ENCODE measurements around the gene XYLT1.
A peak's percentile ranks its signal among the peaks of the same experiment; 100 is the strongest.

XYLT1 gene

DNA sequence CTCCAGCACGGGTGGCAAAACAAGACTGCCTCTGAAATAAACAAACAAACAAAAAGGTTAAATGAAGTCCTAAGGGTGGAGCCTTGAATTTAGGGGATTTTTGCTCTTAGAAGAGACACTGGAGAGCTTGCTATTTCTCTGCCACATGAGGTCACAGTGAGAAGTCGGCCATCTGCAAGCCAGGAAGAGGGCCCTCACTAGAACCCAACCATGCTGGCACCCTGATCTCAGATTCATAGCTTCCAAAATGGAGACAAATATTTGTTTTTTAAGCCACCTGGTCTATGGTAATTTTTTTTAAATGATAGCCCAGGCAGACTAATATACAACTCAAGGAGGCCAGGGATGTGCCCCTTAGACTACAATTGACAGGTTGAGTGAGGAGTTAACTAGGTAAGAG lies 255.5 kb downstream of the XYLT1 start:
- no peak for DNase-seq

DNA sequence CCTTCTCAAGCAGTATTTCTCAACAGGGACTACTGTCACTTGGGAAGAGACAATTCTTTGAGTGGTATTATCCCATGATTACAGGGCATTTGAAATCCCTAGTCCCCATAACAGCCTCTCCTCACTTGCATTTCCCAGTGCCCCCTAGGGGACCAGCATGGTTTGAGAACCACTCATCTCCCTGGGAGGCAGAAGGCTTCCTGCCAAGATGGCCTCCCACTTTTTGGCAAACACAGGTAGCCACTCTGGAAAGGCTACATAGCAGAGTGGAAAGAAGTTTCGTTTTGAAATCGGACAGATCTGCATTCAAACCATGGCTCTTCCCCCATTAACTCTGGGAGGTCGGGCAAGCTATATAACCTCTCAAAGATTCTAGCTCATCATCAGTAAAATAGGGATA lies 256.8 kb downstream of the XYLT1 start:
- no peak for DNase-seq

DNA sequence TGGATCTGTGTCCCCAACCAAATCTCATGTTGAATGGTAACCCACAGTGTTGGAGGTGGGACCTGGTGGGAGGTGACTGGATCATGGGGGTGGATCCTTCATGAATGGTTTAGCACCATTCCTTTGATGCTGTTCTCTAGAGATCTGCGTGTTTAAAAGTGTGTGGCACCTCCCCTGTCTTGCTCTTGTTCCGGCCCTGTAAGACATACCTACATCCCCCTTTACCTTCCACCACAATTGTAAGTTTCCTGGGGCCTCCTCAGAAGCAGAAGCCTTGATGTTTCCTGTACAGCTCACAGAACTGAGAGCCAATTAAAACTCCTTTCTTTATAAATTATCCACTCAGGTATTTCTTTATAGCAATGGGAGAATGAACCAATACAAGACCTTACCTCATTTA lies 257.7 kb downstream of the XYLT1 start:
- no peak for DNase-seq

DNA sequence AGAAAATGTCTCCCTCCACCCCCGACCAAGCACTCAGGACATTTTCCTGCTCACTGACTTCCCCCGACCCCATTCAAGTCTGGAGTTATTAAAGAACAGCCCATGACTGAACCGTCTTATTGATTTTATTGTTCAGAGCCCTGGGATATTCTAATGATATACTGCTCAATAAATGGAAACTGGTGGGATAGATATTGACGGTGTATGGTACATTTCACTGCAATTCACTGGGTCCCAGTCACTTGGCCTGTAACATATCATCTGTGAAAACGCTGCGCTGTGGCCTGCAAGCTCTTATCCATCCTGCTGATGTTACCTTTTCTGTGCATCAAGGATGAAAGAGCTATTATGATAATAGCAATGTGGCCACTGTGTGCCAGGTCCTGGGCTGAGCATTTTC lies 258.2 kb downstream of the XYLT1 start:
- DNase-seq, result no peak

DNA sequence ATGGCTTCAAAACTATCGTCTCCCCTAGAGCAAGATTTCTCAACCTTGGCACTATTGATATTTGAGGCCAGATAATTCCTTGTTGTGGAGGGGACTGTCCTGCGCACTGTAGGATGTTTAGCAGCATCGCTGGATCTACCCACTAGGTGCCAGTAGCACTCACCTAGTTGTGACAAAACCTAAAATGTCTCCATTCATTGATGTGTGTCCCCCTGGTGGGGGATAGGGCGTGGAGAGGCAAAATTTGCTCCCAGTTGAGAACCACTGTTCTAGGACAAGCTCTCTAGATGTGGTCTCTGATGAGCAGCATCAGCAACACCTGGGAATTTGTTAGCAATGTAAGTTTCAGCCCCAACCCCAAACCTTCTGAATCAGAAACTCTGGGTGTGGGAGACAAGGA lies 259.0 kb downstream of the XYLT1 start:
- no peak for DNase-seq

DNA sequence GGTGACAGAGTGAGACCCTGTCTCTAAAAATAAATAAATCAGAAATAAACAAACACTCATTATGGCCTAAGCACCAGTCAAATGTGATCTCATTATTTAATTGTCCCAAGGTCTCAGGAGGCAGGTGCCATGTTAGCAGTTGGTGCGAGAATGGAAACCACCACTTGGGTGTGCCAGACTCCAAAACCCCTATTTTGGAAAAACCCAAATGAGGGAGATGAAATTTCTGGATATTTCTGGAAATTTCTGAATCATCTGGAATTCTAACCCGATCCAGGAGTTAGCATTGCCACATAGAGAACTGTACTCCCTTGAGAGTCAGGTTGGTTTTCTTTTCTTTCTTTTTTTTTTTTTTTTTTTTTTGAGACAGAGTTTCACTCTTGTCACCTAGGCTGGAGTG lies 264.0 kb downstream of the XYLT1 start:
- no peak for DNase-seq

DNA sequence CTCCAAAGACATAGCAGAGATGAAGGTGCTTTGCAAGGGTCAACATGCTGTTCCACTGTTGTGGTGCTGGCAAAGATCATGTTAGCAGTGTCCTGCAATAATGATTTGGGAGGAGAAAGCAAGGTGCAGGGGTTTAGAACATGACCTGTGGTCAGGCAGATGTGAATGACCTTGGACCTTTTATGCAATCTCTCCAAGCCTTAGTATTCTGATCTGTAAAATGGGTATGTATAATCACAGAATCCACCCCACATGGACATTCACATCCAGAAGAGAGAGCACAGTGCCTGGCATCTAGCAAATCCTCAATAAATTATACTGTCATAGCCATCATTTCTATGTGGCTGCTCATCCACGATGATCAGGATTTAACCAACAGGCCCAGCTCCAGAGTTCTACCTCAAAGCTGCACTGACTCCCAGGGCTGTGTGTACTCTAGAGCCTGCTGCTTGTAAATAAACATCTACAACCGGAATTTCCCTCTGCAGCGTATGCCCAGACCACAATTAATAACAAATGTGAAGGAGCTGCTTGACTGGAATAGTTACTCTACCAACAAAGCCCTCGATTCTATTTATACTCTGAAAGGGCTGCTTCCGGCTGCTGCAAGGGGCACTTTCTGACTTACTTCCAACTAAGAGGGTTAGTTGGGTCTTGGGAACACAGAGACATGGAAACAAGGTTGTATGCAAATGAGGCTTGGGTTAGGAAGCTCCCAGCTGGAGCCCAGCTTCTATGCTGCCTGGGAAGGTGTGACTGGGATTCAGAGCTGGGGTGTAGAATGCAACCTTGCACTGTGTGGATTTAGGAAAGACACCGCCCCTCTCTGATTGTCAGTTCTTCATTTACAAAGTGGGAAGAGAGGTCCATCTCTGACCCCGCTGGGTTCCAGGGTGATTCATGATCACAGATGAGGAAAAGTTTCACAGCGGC lies 265.2 kb downstream of the XYLT1 start:
- no peak for DNase-seq

DNA sequence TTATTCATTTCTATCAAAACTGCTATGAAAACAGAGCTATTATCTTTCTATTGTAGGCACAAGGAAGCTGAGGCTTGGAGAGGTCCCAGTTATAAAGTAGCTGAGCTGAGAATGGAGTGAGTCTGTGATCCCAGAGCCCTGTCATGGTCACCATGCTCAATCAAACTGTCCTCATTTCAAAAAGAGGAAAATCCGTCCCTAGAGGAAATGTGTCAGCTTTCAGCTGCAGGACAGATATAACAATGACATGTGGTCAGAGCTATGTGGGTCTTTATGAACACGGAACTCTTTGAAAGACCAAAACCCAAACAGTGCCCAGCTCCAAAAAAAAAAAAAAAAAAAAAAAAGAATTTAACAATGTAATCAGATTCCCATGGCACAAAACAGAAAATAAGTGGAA lies 266.1 kb downstream of the XYLT1 start:
- no peak for DNase-seq

DNA sequence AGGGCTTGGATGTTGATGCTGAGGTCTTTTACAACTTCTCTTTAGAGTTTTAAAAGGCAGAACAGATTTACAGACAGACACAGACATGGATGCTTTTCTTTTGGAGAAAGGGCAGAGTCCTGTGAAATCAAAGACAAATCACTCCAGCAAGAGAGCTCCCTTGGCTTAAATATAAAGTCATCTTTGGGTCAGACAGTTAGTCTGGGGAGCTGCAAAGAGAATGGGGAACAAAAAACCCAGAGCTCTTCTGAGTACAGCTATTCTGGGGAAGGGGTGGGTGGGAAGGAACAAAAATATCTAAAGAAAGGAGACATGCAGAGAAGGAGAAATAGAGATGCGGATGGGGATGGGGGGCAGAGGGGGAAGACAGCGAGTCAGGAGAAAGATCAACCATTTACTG lies 266.6 kb downstream of the XYLT1 start:
- DNase-seq, result no peak

DNA sequence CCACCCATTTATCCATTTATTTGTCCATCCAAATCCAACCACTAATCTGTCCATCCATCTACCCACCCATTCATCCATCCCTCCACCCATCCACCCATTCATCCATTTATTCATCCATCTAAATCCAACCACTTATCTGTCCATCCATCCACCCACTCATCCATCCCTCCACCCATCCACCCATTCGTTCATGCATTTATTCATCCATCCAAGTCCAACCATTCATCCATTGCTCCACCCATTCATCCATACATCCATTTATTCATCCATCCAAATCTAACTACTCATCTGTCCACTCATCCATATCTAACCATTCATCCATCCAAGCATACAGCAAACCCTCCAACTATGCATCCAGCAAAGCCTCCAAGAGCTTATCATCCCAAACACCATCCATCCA lies 267.3 kb downstream of the XYLT1 start:
- DNase-seq, result no peak

DNA sequence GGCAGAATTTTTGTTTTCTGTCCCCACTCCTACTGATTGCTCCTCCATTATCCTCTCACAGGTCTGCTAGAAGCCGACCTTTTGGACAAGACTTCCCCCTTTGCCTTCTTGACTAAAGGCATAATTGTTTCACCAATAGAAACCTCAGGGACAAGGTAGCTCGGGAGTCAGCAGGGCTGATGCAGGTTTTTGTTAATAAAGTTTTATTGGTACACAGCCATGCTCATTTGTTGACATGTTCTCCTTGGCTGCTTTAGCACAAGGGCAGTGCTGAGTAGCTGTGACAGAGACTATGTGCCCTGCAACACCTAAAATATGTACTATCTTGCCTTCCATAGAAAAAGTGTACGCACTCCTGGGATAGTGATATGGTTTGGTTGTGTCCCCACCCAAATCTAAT lies 271.6 kb downstream of the XYLT1 start:
- no peak for DNase-seq

DNA sequence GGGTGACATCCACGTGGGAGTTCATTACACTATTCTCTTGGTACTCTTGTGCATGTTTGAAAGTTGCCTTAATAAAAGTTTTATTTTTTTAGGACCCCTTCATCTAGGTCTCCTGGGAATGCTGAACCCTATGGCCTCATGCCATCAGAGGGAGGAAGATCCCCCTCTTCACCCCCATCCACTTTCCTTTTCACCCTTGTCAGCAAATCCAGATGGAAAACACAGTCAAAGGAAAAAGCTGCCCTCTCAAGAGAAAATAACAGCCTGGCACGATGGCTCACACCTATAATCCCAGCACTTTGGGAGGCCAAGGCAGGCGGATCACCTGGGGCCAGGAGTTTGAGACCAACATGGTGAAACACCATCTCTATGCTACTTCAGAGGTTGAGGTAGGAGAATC lies 274.2 kb downstream of the XYLT1 start:
- DNase-seq, result no peak

DNA sequence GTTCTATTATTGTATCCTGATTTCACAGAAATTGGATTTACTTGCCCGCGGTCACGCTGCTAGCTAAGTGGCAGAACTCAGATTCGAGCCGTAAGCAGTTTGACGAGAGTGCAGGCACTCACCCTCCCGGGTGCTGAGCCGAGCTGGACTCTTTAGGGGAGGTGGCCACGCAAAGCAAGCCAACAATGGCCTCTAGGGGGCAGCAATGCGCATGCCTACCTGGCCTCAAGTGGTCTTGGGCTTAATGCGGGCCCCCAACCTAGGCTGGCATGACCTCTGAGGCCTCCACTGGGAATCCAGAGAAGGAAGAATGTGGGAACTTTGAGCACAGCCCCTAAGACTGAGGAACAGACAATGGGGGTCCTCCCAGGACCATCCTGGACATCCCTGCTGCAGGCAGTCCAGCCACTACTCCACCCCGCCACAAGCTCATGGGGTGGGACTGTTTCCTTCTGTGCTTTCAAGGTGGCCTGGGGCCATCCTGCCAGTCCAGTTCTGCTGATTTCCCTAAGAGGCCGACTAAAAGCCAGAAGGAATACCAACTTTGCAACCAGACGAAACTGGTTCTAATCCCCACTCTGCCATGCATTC lies 276.5 kb downstream of the XYLT1 start:
- peak; percentile 34 for DNase-seq

DNA sequence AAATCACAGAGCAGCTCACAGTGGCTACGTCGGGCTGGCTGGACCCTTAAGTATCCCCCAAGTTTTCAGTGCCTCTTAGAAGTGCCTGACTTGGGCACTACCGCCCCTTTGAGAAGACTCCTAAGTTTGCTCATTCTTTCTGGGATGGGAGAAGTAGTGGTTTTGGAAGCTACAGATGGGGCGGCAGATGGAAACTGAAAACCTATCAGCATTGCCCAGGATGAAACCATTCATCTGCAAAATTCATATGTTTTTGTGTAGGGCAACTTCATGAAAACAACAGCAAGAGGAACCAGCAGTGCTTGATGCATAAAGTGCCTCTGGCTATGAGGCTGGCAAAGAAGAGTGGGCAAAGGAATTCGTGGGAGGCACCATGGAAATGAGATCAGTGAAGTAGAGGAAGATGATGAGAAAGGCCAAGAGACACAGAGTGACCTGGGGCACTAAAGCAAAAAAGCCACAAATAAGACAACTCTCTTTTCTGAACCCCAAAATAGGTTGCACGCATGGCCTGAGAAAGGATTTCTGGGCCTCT lies 277.1 kb downstream of the XYLT1 start:
- no peak for DNase-seq

DNA sequence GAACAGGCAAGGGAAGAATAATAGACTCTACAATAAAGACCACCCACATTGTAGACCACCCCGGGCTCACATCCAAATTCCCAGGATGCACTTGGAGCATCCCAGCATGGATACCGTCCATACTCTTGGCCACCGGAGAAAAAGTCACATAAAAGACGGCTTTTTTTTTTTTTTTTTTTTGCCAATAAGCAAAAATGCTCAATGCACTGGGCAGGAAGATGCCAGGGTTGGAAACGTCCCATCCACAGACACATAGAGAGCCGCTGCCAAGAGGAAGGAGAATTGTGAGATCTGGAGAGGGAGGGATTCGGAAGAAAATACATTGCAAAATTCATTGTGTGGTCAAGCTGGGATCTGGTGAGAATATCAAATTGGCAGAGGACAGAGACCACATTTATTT lies 286.7 kb downstream of the XYLT1 start:
- no peak for DNase-seq

DNA sequence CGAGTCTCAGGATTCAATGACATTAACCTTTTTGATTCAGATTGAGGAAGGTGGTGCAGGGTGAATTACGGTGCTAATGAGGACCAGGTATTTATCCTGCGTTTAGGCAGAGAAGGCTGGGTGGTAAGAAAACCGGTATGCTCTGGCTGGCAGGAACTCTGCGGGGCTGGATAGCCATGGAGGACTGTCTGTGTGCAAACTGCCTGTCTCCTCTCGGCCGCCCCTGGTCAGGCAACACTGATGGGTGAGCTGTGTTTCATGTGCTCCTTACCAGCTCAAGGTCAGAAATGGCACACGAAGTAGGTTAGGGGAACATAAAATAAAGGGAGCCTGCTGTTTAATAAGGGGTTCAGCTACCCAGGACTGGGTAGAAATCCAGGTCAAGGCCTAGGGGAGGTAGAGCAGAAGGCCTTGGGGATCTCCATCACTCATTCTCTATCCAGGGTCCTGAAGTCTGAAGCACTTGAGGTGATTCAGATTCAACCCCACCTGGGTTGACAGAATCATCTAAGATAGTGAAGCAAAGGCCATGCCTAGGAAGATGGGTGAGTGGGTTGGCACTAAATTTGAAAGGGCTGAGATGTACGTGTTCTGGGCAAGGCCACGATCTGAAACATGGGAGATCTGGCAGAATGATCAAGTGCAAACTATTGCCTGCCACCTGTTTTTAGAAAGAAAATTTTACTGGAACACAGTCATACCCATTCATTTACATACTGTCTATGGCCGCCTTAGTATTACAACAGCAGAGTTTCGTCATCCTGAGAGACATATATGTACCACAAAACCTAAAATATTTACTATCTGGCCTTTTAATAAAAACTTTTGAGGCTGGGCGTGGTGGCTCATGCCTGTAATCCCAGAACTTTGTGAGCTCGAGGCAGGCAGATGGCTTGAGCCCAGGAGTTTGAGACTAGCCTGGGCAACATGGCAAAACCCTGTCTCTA lies 292.5 kb downstream of the XYLT1 start:
- DNase-seq, result no peak

DNA sequence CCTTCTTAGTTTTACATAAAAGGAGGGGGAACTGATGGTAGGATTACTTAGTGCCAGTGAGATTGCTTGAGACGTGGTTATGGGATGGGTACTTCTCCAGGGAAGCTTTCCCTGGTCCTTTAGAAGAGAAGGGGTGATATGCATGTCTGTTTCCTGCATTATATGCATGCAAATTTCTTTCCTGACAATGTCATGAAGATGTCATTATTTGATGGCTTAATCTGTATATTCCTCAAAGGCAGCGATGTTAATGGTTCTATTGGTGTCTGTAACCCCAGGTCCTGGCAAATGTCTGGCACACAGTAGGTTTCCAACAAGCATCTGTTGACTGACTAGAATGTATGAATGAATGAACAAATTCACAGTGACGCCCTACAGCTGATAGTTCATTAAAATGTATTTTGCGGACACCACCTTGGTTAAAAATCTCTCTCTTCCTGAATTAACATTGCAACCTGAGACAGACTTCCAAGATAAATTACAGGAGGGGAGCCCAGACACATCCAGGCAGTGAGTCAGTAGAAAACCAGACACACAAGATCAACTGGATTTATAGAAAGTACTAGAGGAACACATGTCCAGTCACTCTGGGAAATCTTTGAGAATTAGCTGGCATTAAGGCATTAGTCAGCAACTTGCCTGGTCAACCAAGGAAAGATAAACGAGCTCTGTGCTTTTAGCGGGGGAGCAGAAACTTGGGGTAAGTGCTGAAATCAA lies 293.4 kb downstream of the XYLT1 start:
- no peak for DNase-seq

DNA sequence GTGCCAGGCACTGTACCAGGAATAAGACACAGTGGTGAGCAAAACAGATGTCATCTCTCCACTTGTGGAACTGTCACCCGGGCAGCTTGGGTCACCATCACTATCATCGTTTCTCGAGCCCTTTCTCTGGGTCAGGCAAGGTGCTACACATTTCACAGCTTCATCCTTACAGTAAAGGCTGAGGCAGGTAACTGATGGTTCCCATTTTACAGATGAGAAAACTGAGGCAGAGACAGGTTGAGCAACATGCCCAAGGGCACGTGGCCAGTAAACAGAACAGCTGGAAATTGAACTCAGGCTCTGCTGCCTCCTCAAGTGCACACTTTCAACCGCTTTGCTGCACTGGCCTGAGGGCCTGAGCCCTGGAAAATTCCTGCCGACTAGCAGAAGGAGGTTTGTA lies 294.6 kb downstream of the XYLT1 start:
- no peak for DNase-seq

DNA sequence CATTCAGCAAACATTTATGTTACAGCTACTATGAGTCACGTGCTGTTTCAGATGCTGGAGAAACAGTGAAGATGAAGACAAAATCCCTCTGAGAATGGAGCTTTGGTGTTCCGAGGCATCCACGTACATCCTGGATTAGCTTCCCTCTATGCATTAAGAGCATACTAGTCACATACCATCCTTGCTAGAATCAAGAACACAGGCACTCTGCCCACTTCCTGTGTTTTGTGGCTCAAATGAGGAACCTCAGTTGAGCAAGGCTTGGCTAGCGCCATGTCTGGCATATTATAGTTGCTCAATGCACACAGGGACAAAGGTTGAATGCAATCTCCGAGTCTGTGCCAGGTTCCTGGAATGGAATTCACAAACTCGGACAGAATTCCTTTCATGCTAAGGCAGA lies 297.5 kb downstream of the XYLT1 start:
- peak; percentile 1 for DNase-seq

DNA sequence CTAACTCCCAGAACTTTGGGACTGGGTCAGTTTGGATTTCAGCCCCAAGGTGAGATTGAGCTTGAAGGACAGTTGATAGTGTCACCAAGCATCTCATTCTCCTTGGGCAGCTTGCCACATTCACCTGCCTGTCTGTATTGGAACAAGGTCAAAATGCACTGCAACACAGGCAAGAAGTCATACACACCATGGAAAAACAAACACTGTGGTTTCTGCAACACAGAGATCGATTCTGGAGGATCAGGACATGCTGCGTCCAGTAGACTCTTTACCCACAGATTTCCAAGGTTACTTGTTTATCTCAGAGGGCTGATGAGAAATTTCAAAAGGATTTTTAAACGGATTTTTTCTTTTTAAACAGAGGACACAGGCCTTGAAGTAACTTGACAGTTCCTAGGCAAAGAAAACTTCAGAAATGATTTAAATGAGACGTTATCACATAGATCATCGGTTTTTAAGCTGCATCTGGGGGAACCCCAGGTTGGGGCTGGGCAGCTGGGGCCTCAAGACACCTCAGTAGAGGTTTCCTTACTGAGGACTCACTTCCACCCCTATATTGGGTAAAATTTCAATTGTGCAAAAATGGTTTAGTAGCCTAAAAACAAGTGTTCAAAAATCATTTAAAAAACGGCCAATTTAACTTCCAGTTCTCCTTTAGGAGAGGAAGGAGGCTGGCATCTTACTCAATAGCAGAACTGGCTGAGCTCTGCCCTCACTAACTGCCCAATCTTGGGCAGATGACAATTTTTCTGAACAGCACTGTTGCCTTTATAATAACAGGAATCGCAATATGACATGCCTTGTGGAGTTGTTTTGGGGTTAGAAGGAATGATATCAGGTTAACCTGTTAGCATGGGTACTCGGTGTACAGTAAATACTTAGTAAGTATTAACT lies 299.3 kb downstream of the XYLT1 start:
- no peak for DNase-seq

DNA sequence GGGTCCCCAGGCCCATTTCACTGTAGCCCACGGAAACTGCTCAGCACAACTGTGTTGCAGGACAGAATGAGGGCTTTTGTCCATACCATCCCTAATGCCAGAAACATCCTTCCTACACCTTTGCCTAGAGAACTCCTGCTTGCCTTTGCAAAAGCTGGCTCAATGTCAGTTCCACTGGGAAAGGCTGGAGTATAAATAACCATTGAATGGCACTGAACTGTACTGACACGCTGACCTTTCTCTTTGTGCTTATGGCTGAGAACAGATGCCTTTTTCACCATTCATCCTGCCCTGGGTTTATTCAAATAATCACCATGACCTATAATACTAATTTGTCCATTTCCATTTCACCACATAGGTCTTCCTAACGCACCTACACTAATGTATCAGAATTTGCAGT lies 300.3 kb downstream of the XYLT1 start:
- DNase-seq, result no peak

DNA sequence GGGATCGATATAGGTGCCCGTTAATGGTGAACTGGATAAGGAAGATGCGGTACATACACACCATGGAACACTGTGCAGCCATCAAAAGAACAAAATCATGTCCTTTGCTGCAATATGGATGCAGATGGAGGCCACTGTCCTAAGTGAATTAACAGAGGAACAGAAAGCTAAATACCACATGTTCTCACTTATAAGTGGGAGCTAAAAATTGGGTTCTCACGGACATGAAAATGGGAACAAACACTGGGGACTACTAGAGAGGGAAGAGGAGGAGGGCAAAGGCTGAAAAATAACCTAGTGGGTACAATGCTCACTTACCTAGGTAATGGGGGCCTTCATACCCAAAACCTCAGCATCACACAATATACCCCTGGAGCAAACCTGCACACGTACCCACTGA lies 302.6 kb downstream of the XYLT1 start:
- no peak for DNase-seq
